ENCODE measurements around the gene MCM8.

The MCM8 gene

GRCh38 chr20:5949943-5950270 is 545 bp upstream of the MCM8 start:
- DNase-seq: no peak

- no peak for DNase-seq
These were observed 17.0 kb downstream of the MCM8 start for GRCh38 chr20:5967469-5967868.

GRCh38 chr20:5968462-5968861 is 18.0 kb downstream of the MCM8 start:
- no peak for DNase-seq

GRCh38 chr20:5969348-5969935 is 19.0 kb downstream of the MCM8 start:
- no peak for DNase-seq

- DNase-seq: no peak
These were observed 19.5 kb downstream of the MCM8 start for GRCh38 chr20:5969940-5970339.

- no peak for DNase-seq
These were observed 19.9 kb downstream of the MCM8 start for GRCh38 chr20:5970381-5970780.

GRCh38 chr20:5971203-5971602 is 20.8 kb downstream of the MCM8 start:
- no peak for DNase-seq

GRCh38 chr20:5973172-5973571 is 22.7 kb downstream of the MCM8 start:
- no peak for DNase-seq

GRCh38 chr20:5973971-5974370 is 23.5 kb downstream of the MCM8 start:
- no peak for DNase-seq

GRCh38 chr20:5974531-5974930 is 24.1 kb downstream of the MCM8 start:
- DNase-seq: no peak

GRCh38 chr20:5975778-5976177 is 25.3 kb downstream of the MCM8 start:
- DNase-seq: no peak

- no peak for DNase-seq
These were observed 26.8 kb downstream of the MCM8 start for GRCh38 chr20:5977223-5977622.

- no peak for DNase-seq
These were observed 27.5 kb downstream of the MCM8 start for GRCh38 chr20:5977975-5978374.

- no peak for DNase-seq
These were observed 29.3 kb downstream of the MCM8 start for GRCh38 chr20:5979801-5980200.

GRCh38 chr20:5980720-5981538 is 30.5 kb downstream of the MCM8 start:
- DNase-seq: no peak

GRCh38 chr20:5987383-5987782 is 36.9 kb downstream of the MCM8 start:
- DNase-seq: no peak

GRCh38 chr20:5989539-5989938 is 39.1 kb downstream of the MCM8 start:
- no peak for DNase-seq

GRCh38 chr20:5990946-5991345 is 40.5 kb downstream of the MCM8 start:
- no peak for DNase-seq

- no peak for DNase-seq
These were observed 41.4 kb downstream of the MCM8 start for GRCh38 chr20:5991623-5992441.

- peak in 4 of 6 experiments; percentile 8 to 37 (median 22) for DNase-seq
These were observed 46.3 kb downstream of the MCM8 start for GRCh38 chr20:5996765-5997164.

GRCh38 chr20:5999783-6000182 is 49.3 kb downstream of the MCM8 start:
- DNase-seq: no peak

GRCh38 chr20:6000871-6001270 is 50.4 kb downstream of the MCM8 start:
- no peak for DNase-seq

- no peak for DNase-seq
These were observed 56.1 kb downstream of the MCM8 start for GRCh38 chr20:6006603-6006949.

- no peak for DNase-seq
These were observed 56.7 kb downstream of the MCM8 start for GRCh38 chr20:6007094-6007528.
